Muscle of back (tissue), 11 donors: ENCODE data around the gene TNS4. TPM values are rescaled to one million over a fixed set of nuclear protein-coding genes. Genes with fewer than 3 reads are reported as not detected.

Experiments used
- DNase-seq, 3 donors: peaks; one replicate each; pipeline versions ENCODE4 v3.0.0 to v3.0.0-alpha.2; 2013
- polyA plus RNA-seq, 10 donors: library from polyadenylated mRNA; unstranded; fragments of 120-200 nt; gene quantifications; one replicate each; pipeline ENCODE4 v1.2.1, GENCODE V29; 2013; ENCODE audit not compliant: insufficient read length in 10 of 10

TNS4 gene
- polyA plus RNA-seq, 10 donors = 0.05 to 2.5 (median 1.2) TPM; not detected in 6

DNA sequence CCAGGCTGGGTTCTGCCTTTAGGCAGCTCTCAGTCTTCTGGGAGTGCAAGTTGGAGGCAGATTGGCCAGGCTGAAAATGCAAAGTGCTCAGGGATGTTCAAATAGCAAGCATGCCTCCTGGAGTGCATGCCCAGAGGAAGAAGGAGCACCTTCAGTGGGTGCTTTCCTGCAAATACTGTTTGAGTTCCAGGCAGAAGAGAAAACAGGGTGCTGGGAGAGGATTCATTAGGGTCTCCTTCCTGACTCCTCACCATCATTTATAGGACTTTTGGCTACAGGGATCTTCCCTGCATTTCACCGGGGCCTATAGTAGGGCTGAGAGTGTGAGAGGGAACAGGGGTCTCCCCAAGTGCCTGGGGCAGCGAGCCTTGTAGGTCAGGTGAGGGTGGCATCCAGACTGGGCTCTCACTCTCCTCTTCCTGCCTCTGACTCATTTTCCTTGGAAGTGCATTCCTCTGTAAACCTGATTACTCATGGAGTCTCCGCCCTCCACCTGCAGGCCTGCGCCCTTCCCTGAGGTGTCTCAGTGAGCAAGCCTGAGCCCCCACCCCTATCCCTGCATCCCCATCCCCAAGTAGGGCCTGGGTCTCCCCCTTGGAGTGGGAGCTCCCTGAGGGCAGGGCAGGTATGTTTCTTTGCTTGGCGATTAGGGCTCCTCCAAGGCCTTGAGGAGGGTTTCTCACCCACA is 17.1 kb upstream of the TNS4 start:
- DNase-seq = no peak

DNA sequence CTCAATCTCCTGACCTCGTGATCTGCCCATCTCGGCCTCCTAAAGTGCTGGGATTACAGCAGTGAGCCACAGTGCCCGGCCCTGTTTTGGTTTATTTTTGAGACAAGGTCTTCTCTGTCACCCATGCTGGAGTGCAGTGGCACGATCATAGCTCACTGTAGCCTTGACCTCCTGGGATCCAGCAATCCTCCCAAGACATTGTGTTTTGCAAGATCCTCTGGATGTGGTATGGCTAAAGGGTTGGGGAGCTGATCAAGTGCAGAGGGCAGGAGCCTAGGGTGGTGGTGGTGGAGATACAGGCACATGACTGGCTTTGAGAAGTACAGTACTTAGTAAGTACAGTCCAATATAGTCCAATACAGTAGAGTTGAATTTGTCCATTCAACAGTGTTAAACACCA is 16.6 kb upstream of the TNS4 start:
- DNase-seq = no peak

DNA sequence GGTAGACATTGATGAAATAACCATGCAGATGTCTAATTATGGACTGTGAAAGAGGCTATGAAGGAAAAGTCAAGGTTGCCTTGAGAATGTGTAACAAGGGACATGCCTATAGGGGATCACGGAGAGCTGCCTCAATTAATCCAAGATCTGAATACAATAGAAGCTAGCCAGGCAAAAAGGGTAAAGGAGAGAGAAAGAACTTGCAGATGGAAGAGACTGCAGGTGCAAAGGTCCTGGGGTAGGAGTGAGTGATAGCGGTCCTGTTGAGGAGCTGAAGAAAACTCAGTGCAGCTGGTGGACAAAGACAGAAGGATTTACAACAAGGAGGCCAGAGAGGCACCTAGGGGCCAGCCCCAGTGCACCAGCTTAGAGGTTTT is 15.9 kb upstream of the TNS4 start:
- no peak for DNase-seq

DNA sequence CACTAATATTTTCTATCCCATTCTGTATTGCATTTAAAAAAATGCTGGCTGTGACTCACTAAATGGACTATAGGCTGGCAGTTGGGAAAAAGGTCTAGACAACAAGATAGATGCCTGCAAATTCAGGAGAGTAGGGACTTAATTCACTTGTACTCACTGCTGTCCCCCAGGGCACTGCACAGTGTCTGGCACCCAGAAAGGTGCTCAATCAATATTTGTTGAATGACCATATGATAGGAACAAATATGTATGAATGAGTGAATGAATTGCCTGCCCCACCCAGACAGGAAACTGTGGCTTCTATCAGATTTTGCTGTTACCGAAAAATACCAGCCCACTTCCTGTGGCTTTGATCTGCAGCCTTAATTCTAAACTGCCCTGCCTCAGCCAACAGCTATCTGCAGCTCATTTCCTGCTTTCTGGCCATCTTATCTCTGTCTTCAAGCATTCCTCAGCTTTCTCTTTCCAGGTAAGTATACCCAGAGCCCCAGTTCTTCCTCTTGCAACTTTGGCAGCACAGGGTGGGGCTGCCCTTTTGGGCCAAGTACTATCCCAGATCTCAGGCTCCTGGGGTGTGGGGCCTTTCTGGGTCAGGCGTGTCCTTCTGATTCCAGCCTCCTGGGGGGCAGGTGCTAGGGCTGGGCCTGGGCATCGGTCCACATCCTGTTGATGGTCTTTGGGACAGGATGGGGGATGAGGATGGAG is 15.3 kb upstream of the TNS4 start:
- no peak for DNase-seq

DNA sequence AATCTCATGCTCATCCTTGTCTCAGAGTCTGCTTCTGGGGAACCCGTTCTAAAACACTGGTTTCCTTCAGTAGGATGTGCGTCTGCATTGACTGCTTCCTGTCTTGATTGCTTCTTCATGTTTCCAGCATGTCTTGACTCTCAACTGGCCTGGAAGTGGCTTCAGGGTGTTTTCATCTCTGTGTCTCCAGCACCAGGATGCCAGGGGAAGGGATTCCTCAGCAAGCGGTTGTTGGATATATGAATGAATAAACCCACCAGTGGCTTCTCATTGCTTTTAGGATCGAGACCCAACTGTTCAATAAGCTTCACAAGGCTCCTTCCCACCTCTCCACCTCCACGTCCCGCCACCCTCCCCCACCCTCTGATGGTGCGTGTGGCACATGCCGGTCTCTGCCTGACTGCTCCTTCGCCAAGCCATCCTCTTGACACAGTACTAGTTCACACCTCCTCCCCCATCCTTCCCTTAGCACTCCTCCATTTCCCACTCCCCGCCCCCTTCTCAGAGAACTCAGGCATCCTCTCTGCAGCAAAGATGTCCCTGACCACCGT is 14.1 kb upstream of the TNS4 start:
- no peak for DNase-seq

GRCh38 chr17:40515011-40515410 is 13.6 kb upstream of the TNS4 start:
- DNase-seq = no peak

GRCh38 chr17:40514013-40514875 is 12.8 kb upstream of the TNS4 start:
- DNase-seq = no peak

DNA sequence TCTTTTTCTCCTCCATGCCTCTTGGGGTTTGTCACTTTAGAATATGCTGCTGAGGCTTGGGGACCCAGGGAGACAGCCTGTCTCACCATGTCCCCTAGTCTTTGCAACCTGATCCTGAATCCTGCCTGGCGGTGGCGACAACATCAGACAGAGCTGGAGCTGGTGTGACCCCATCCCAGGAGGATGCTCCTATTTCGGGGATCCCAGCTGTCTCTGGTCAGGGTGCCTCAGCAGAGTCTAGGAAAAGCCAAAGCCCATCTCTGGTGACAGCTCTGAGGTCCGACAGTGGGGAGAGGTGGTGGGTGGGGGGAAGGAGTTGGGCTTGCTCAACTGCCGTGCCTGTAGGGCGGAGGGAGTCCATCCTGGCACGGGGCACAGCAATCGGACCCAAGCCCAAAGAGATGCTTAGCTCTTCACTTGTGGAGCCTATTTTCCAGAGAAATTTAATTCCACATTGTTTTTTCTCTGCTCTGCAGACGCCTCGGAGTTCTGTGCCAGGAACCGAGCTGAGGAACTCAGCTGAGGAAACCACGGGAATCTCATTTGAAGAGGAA is 10.3 kb upstream of the TNS4 start:
- no peak for DNase-seq

GRCh38 chr17:40511136-40511535 is 9.7 kb upstream of the TNS4 start:
- no peak for DNase-seq

- no peak for DNase-seq
These were observed 8.9 kb upstream of the TNS4 start for GRCh38 chr17:40510328-40510648.

- no peak for DNase-seq
These were observed 8.4 kb upstream of the TNS4 start for GRCh38 chr17:40509626-40510327.

- peak in 1 of 3 donors; percentile 47 for DNase-seq
These were observed 5.4 kb upstream of the TNS4 start for GRCh38 chr17:40506786-40507185.

DNA sequence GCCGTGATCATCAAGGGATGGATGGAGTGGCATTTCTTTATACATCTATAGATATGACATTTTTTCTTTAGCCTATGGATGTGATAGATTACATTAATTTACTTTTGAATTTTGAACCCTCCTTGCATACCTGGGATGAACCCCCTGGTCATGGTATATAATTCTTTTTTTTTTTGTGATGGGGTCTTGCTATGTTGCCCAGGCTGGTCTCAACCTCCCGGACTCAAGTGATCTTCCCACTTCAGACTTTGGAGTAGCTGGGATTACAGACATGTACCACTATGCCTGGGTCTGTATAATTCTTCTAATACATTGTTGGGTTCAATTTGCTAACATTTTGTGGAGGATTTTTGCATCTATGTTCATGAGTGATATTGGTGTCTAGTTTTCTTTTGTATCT is 1.7 kb upstream of the TNS4 start:
- no peak for DNase-seq

- no peak for DNase-seq
These were observed 1.3 kb upstream of the TNS4 start for GRCh38 chr17:40502716-40503115.

GRCh38 chr17:40500709-40501108 is 714 bp downstream of the TNS4 start:
- DNase-seq = no peak

DNA sequence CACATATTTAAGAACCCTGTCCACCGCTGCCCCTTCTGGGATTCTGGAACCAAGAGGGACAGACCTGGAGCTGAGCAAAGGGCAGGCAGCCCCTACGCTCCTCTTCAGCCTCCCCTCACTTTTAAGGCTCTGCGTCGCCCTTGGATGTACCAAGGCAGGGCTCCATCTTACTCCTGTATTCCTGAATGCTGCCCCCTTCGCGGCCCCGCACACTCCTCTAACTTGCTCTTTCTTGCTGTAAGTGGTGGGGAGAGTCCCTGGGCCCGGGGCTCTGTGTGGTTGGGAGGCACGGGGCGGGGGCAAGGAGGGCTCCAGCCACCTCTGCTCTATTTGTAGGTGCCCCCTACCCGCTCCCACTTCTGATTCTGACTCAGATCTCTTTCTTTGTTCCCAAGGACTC is 1.2 kb downstream of the TNS4 start:
- DNase-seq = no peak

GRCh38 chr17:40499551-40500189 is 1.8 kb downstream of the TNS4 start:
- DNase-seq = peak; percentile 62 to 80 (median 65)

DNA sequence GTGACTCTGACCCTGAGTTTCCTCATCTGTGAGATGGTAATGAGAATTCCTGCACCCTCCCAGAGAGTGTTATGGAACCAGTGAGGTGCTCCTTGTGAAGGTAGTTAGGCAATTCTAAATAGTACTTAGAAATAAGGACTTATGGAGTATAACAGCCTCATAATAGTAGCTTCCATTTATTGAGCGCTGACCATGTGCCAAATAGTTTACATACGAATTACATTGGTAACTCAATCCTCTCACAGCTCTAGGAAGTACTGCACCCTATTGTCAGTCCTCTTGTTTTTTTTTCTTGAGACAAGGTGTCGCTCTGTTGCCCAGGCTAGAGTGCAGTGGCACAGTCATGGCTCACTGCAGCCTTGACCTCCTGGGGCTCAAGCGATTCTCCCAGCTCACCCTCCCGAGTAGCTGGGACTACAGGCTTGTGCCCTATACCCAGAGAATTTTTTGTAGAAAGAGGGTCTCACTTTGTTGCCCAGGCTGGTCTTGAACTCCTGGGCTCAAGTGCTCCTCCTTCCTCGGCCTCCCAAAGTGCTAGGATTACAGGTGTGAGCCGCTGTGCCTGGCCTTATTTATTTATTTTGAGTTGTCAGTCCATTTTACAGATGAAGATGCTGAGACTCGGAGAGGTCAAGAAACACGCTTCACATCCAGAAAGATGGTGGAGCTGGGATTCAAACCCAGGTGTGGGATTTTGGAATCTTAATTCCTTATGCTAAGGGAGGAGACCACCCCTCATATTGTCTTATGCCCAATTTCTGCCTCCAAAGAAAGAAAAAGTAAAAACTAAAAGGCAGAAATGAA is 2.9 kb downstream of the TNS4 start:
- no peak for DNase-seq

DNA sequence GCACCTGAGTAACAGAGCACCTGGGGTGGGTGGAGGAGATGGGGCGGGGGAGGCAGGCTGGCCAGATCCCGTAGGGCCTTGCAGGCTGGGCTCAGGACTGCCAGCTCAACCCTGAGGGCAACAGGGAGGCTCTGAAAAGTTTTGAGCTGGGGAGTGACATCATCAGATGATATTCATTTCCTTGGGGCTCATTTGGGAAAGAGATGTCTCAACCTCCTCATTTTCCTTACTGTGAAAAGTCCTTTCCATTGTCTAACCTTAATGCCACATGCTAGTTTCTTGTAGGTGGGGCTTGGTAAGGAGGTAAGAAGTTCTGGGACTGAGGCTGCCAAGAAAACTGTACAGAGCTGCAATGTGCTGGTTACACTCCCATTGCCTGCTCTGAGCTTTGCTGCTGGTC is 3.7 kb downstream of the TNS4 start:
- no peak for DNase-seq
